ENCODE measurements around the gene SELENOF. TPM values are rescaled to one million over a fixed set of nuclear protein-coding genes. Genes with fewer than 3 reads are reported as not detected.

SELENOF gene
- total and polyA plus RNA-seq, 2 of the 13 experiments (the other 11 are each of a cell fraction or from before 2014, with no cell fraction given): 133 to 163 TPM

DNA sequence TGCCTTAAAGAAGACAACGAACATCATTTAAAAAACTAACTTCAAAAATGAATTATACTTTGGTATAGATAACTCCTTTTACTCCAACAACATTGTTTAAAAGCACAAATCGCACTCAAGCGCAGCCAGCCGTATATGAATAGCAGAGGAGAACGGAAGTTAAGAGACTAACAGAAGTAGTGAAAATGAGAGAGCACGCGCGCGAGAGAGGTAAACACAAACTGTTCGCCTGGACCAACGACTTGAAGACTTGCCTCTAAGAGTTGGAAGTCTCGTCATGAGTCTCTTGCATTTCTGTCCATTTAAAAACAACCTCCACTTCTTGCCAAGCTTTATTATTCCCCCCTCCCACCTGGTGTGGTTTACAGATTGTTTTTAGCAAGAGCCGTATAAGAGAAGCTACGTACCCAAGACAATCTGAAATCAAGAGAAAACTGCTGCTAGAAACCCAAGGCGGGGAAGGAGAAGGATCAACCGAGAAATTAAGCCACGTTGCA lies 479 bp downstream of the SELENOF start (continued):
- TF ChIP-seq, protein P1, sequence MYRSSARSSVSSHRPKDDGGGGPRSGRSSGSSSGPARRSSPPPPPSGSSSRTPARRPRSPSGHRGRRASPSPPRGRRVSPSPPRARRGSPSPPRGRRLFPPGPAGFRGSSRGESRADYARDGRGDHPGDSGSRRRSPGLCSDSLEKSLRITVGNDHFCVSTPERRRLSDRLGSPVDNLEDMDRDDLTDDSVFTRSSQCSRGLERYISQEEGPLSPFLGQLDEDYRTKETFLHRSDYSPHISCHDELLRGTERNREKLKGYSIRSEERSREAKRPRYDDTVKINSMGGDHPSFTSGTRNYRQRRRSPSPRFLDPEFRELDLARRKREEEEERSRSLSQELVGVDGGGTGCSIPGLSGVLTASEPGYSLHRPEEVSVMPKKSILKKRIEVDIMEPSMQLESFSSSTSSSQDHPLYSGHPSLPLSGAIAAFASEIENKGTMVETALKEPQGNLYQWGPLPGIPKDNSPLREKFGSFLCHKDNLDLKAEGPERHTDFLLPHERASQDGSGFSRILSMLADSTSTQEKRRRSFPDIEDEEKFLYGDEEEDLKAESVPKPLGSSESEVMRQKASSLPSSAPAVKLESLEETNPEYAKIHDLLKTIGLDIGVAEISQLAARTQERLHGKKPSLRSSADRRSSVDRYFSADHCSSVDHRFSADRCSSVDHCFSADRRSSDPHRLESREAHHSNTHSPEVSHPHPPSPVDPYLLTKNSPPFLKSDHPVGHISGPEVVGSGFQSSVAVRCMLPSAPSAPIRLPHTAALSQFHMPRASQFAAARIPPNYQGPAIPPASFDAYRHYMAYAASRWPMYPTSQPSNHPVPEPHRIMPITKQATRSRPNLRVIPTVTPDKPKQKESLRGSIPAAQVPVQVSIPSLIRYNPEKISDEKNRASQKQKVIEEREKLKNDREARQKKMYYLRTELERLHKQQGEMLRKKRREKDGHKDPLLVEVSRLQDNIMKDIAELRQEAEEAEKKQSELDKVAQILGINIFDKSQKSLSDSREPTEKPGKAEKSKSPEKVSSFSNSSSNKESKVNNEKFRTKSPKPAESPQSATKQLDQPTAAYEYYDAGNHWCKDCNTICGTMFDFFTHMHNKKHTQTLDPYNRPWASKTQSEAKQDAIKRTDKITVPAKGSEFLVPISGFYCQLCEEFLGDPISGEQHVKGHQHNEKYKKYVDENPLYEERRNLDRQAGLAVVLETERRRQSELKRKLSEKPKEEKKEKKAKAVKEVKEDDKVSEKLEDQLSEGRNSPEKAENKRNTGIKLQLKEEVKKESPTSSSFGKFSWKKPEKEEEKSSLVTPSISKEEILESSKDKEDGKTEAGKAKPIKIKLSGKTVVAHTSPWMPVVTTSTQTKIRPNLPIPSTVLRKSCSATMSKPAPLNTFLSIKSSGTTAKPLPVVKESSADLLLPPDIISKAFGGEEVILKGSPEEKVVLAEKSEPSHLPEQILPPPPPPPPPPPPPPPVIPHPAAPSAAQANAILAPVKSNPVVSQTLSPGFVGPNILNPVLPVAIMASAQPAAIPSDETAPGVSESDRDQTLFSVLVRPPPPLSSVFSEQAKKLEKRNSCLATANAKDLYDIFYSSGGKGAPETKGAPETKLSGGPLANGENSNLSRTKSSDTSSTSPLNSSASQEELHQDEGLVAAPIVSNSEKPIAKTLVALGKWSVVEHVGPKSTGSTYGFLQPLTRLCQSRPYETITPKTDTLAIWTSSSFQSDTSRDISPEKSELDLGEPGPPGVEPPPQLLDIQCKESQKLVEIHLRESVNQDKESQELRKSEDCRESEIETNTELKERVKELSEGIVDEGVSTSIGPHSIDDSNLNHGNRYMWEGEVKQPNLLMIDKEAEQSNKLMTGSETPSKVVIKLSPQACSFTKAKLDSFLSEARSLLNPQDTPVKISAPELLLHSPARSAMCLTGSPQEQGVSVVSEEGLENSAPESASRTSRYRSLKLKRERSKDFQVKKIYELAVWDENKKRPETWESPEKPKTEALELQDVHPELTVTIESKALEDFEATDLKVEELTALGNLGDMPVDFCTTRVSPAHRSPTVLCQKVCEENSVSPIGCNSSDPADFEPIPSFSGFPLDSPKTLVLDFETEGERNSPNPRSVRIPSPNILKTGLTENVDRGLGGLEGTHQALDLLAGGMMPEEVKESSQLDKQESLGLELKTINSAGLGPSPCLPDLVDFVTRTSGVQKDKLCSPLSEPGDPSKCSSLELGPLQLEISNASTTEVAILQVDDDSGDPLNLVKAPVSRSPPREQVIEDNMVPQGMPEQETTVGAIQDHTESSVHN (CRISPR knock-in tag; IDR thresholded peaks at IDR 0.05): no peak
- TF ChIP-seq SMARCC2 (IDR thresholded peaks at IDR 0.05) (no peak), ZNF550 (CRISPR knock-in tag; IDR thresholded peaks at IDR 0.05; ENCODE audit: borderline replicate concordance) (no peak), ETV5 (CRISPR knock-in tag; IDR thresholded peaks at IDR 0.05; ENCODE audit: borderline replicate concordance) (peak; percentile 30; the same call in 1 of the 2 replicates), NFYB (CRISPR knock-in tag; IDR thresholded peaks at IDR 0.05) (no peak), KMT2B (CRISPR knock-in tag; IDR thresholded peaks at IDR 0.05) (no peak), FOXC1 (CRISPR knock-in tag; IDR thresholded peaks at IDR 0.05; ENCODE audit: borderline replicate concordance) (0 out of 2 replicates have a peak, but pooled peaks have one; percentile 45)
- TF ChIP-seq, protein P2, sequence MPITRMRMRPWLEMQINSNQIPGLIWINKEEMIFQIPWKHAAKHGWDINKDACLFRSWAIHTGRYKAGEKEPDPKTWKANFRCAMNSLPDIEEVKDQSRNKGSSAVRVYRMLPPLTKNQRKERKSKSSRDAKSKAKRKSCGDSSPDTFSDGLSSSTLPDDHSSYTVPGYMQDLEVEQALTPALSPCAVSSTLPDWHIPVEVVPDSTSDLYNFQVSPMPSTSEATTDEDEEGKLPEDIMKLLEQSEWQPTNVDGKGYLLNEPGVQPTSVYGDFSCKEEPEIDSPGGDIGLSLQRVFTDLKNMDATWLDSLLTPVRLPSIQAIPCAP (CRISPR knock-in tag; IDR thresholded peaks at IDR 0.05; ENCODE audit: low read depth): no peak
- TF ChIP-seq, protein P3, sequence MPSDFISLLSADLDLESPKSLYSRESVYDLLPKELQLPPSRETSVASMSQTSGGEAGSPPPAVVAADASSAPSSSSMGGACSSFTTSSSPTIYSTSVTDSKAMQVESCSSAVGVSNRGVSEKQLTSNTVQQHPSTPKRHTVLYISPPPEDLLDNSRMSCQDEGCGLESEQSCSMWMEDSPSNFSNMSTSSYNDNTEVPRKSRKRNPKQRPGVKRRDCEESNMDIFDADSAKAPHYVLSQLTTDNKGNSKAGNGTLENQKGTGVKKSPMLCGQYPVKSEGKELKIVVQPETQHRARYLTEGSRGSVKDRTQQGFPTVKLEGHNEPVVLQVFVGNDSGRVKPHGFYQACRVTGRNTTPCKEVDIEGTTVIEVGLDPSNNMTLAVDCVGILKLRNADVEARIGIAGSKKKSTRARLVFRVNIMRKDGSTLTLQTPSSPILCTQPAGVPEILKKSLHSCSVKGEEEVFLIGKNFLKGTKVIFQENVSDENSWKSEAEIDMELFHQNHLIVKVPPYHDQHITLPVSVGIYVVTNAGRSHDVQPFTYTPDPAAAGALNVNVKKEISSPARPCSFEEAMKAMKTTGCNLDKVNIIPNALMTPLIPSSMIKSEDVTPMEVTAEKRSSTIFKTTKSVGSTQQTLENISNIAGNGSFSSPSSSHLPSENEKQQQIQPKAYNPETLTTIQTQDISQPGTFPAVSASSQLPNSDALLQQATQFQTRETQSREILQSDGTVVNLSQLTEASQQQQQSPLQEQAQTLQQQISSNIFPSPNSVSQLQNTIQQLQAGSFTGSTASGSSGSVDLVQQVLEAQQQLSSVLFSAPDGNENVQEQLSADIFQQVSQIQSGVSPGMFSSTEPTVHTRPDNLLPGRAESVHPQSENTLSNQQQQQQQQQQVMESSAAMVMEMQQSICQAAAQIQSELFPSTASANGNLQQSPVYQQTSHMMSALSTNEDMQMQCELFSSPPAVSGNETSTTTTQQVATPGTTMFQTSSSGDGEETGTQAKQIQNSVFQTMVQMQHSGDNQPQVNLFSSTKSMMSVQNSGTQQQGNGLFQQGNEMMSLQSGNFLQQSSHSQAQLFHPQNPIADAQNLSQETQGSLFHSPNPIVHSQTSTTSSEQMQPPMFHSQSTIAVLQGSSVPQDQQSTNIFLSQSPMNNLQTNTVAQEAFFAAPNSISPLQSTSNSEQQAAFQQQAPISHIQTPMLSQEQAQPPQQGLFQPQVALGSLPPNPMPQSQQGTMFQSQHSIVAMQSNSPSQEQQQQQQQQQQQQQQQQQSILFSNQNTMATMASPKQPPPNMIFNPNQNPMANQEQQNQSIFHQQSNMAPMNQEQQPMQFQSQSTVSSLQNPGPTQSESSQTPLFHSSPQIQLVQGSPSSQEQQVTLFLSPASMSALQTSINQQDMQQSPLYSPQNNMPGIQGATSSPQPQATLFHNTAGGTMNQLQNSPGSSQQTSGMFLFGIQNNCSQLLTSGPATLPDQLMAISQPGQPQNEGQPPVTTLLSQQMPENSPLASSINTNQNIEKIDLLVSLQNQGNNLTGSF (CRISPR knock-in tag; IDR thresholded peaks at IDR 0.05): no peak
- TF ChIP-seq, protein P4, sequence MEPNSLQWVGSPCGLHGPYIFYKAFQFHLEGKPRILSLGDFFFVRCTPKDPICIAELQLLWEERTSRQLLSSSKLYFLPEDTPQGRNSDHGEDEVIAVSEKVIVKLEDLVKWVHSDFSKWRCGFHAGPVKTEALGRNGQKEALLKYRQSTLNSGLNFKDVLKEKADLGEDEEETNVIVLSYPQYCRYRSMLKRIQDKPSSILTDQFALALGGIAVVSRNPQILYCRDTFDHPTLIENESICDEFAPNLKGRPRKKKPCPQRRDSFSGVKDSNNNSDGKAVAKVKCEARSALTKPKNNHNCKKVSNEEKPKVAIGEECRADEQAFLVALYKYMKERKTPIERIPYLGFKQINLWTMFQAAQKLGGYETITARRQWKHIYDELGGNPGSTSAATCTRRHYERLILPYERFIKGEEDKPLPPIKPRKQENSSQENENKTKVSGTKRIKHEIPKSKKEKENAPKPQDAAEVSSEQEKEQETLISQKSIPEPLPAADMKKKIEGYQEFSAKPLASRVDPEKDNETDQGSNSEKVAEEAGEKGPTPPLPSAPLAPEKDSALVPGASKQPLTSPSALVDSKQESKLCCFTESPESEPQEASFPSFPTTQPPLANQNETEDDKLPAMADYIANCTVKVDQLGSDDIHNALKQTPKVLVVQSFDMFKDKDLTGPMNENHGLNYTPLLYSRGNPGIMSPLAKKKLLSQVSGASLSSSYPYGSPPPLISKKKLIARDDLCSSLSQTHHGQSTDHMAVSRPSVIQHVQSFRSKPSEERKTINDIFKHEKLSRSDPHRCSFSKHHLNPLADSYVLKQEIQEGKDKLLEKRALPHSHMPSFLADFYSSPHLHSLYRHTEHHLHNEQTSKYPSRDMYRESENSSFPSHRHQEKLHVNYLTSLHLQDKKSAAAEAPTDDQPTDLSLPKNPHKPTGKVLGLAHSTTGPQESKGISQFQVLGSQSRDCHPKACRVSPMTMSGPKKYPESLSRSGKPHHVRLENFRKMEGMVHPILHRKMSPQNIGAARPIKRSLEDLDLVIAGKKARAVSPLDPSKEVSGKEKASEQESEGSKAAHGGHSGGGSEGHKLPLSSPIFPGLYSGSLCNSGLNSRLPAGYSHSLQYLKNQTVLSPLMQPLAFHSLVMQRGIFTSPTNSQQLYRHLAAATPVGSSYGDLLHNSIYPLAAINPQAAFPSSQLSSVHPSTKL (CRISPR knock-in tag; IDR thresholded peaks at IDR 0.05): no peak; the same call in 1 of the 2 replicates
